NOMO-1 treated with DMSO at 0.1 percent for 48 hours (cell line): Measurements from ENCODE around the gene WDR36.
A peak's percentile ranks its signal among the peaks of the same experiment; 100 is the strongest.
"Not testable (repeated sequence)": the region's sequence is repeated elsewhere in the genome, so short reads cannot be mapped to it uniquely, and the experiment has no call there.

Source experiments
- DNase-seq: peaks from one replicate; lab custom pipeline; 2025; ENCODE audit not compliant: unreplicated experiment; lab: John Stamatoyannopoulos, UW

Gene WDR36

GRCh38 chr5:111134864-111135263 is 42.7 kb downstream of the WDR36 start:
- DNase-seq, result no peak

GRCh38 chr5:111135363-111135762 is 43.2 kb downstream of the WDR36 start:
- no peak for DNase-seq

- DNase-seq, result no peak
Observed at GRCh38 chr5:111135946-111136345, 43.8 kb downstream of the WDR36 start.

- peak; percentile 39 for DNase-seq
Observed at GRCh38 chr5:111138096-111138495, 45.9 kb downstream of the WDR36 start.

GRCh38 chr5:111141471-111141870 is 49.3 kb downstream of the WDR36 start:
- not testable (repeated sequence) for DNase-seq

GRCh38 chr5:111142932-111143331 is 50.8 kb downstream of the WDR36 start:
- DNase-seq, result no peak

- no peak for DNase-seq
Observed at GRCh38 chr5:111143910-111144309, 51.8 kb downstream of the WDR36 start.

- DNase-seq, result no peak
Observed at GRCh38 chr5:111144352-111144930, 52.3 kb downstream of the WDR36 start.

GRCh38 chr5:111146053-111146452 is 53.9 kb downstream of the WDR36 start:
- DNase-seq, result no peak

GRCh38 chr5:111147502-111147901 is 55.4 kb downstream of the WDR36 start:
- no peak for DNase-seq

- peak; percentile 24 for DNase-seq
Observed at GRCh38 chr5:111151998-111152397, 59.9 kb downstream of the WDR36 start.

GRCh38 chr5:111153483-111153882 is 61.3 kb downstream of the WDR36 start:
- DNase-seq, result no peak

GRCh38 chr5:111153945-111154344 is 61.8 kb downstream of the WDR36 start:
- DNase-seq, result no peak

- DNase-seq, result peak; percentile 47
Observed at GRCh38 chr5:111158105-111158744, 66.1 kb downstream of the WDR36 start.

GRCh38 chr5:111159845-111160244 is 67.7 kb downstream of the WDR36 start:
- DNase-seq, result no peak

- DNase-seq, result no peak
Observed at GRCh38 chr5:111163000-111163399, 70.9 kb downstream of the WDR36 start.

- DNase-seq, result no peak
Observed at GRCh38 chr5:111165058-111165457, 72.9 kb downstream of the WDR36 start.

GRCh38 chr5:111167551-111167950 is 75.4 kb downstream of the WDR36 start:
- DNase-seq, result no peak

GRCh38 chr5:111168608-111169007 is 76.5 kb downstream of the WDR36 start:
- DNase-seq, result no peak

- no peak for DNase-seq
Observed at GRCh38 chr5:111169269-111169668, 77.1 kb downstream of the WDR36 start.

GRCh38 chr5:111170279-111170678 is 78.1 kb downstream of the WDR36 start:
- DNase-seq, result no peak

GRCh38 chr5:111172504-111172903 is 80.4 kb downstream of the WDR36 start:
- no peak for DNase-seq

GRCh38 chr5:111173476-111173875 is 81.3 kb downstream of the WDR36 start:
- no peak for DNase-seq
